T47D (cell line): ENCODE measurements around the gene LRRC56.
"Not testable (repeated sequence)": the region's sequence is repeated elsewhere in the genome, so short reads cannot be mapped to it uniquely, and the experiment has no call there.

ENCODE experiments used
- DNase-seq, 2 experiments: peaks; one replicate each; pipeline versions ENCODE4 v3.0.0 to v3.0.0-alpha.2; 2011 to 2012; ENCODE audit warnings: low read depth in 1 of 2, low spot score in 1 of 2
- JUND ChIP-seq: IDR thresholded peaks from 2 replicates; pipeline ENCODE4 v1.6.1; 2012; ENCODE audit warnings: low read depth
- in situ Hi-C: cut with HindIII; loops from 2 replicates; pipeline ENCODE4 v1.10.0; 2016; ENCODE audit warnings: low sequenced_read_pairs, low pct_unique_long_range_greater_than_20kb

The LRRC56 gene

GRCh38 chr11:504994-505344 lies 32.4 kb upstream of the LRRC56 start:
- in situ Hi-C loops = no loop called here
- no peak for TF ChIP-seq JUND
- no peak for DNase-seq

- DNase-seq = peak; percentile 91 to 95
- no peak for TF ChIP-seq JUND
- in situ Hi-C loops = no loop called here
Observed at GRCh38 chr11:506238-506994, 30.9 kb upstream of the LRRC56 start.

- TF ChIP-seq JUND = no peak
- DNase-seq = peak; percentile 77 to 93
- in situ Hi-C loops = no loop called here
Observed at GRCh38 chr11:506995-507726, 30.2 kb upstream of the LRRC56 start, which contains the start of gene RNH1. Gene RNH1 (minus strand): TSS chr11:507242. CDS start chr11:502162, 5,080 bp downstream.

GRCh38 chr11:507727-508515 lies 29.4 kb upstream of the LRRC56 start:
- no peak for DNase-seq
- no peak for TF ChIP-seq JUND
- in situ Hi-C loops = no loop called here

- DNase-seq = no peak
- in situ Hi-C loops = no loop called here
- no peak for TF ChIP-seq JUND
Observed at GRCh38 chr11:508956-509355, 28.4 kb upstream of the LRRC56 start.

- DNase-seq = no peak
- in situ Hi-C loops = no loop called here
Observed at GRCh38 chr11:512761-513595, 24.3 kb upstream of the LRRC56 start.

GRCh38 chr11:514606-515005 lies 22.7 kb upstream of the LRRC56 start:
- DNase-seq = no peak
- in situ Hi-C loops = no loop called here
- TF ChIP-seq JUND = no peak

More at GRCh38 chr11:512761-513595, 24.3 kb upstream of the LRRC56 start:
- TF ChIP-seq JUND = no peak

GRCh38 chr11:515131-515530 lies 22.2 kb upstream of the LRRC56 start:
- TF ChIP-seq JUND = no peak
- DNase-seq = peak in 1 of 2 experiments; percentile 64
- in situ Hi-C loops = no loop called here

- no peak for TF ChIP-seq JUND
- no peak for DNase-seq
- in situ Hi-C loops = no loop called here
Observed at GRCh38 chr11:516400-516799, 20.9 kb upstream of the LRRC56 start.

- DNase-seq, in situ Hi-C loops: not testable (repeated sequence)
Observed at GRCh38 chr11:516918-517685, 20.2 kb upstream of the LRRC56 start.

- in situ Hi-C loops = no loop called here
- peak; percentile 67 to 94 for DNase-seq
- TF ChIP-seq JUND = no peak
Observed at GRCh38 chr11:518463-519202, 18.7 kb upstream of the LRRC56 start.
